ENCODE data around the gene PCED1A.
"Not testable (repeated sequence)": the region's sequence is repeated elsewhere in the genome, so short reads cannot be mapped to it uniquely, and the experiment has no call there.

Gene PCED1A

GRCh38 chr20:2865101-2865500 is 24.6 kb upstream of the PCED1A start:
- DNase-seq, result no peak

- no peak for DNase-seq
Observed at GRCh38 chr20:2864626-2865025, 24.2 kb upstream of the PCED1A start.

- DNase-seq, result no peak
Observed at GRCh38 chr20:2859330-2860121, 19.1 kb upstream of the PCED1A start.

- no peak for DNase-seq
Observed at GRCh38 chr20:2858591-2858990, 18.1 kb upstream of the PCED1A start.

GRCh38 chr20:2851086-2851485 is 10.6 kb upstream of the PCED1A start:
- no peak for DNase-seq

- no peak for DNase-seq
Observed at GRCh38 chr20:2849529-2849928, 9.1 kb upstream of the PCED1A start.

- DNase-seq, result no peak
Observed at GRCh38 chr20:2847802-2848201, 7.3 kb upstream of the PCED1A start.

- no peak for DNase-seq
Observed at GRCh38 chr20:2846698-2847097, 6.2 kb upstream of the PCED1A start.

GRCh38 chr20:2845607-2846006 is 5.2 kb upstream of the PCED1A start:
- DNase-seq, result no peak

GRCh38 chr20:2840967-2841531 is 594 bp upstream of the PCED1A start:
- DNase-seq, result no peak

- DNase-seq, result no peak
Observed at GRCh38 chr20:2839732-2840137, 720 bp downstream of the PCED1A start.

GRCh38 chr20:2838847-2839671 is 1.4 kb downstream of the PCED1A start:
- no peak for DNase-seq

GRCh38 chr20:2838170-2838797 is 2.2 kb downstream of the PCED1A start:
- DNase-seq, result no peak

- no peak for DNase-seq
Observed at GRCh38 chr20:2837221-2837960, 3.1 kb downstream of the PCED1A start.

GRCh38 chr20:2836035-2836434 is 4.4 kb downstream of the PCED1A start:
- DNase-seq, result no peak

- no peak for DNase-seq
Observed at GRCh38 chr20:2835331-2835796, 5.1 kb downstream of the PCED1A start.

- DNase-seq, result no peak
Observed at GRCh38 chr20:2834401-2835110, 5.9 kb downstream of the PCED1A start.

GRCh38 chr20:2833761-2834160 is 6.7 kb downstream of the PCED1A start:
- no peak for DNase-seq

- DNase-seq, result not testable (repeated sequence)
Observed at GRCh38 chr20:2831206-2831605, 9.2 kb downstream of the PCED1A start.

- no peak for DNase-seq
Observed at GRCh38 chr20:2829376-2829775, 11.1 kb downstream of the PCED1A start.

GRCh38 chr20:2826655-2827054 is 13.8 kb downstream of the PCED1A start:
- no peak for DNase-seq

GRCh38 chr20:2825761-2826160 is 14.7 kb downstream of the PCED1A start:
- DNase-seq, result no peak

Data from NCI-H1417 treated with DMSO at 0.1 percent for 48 hours (cell line).